Measurements from ENCODE around the gene S100A2.
"Not testable (repeated sequence)": the region's sequence is repeated elsewhere in the genome, so short reads cannot be mapped to it uniquely, and the experiment has no call there.

The S100A2 gene

DNA sequence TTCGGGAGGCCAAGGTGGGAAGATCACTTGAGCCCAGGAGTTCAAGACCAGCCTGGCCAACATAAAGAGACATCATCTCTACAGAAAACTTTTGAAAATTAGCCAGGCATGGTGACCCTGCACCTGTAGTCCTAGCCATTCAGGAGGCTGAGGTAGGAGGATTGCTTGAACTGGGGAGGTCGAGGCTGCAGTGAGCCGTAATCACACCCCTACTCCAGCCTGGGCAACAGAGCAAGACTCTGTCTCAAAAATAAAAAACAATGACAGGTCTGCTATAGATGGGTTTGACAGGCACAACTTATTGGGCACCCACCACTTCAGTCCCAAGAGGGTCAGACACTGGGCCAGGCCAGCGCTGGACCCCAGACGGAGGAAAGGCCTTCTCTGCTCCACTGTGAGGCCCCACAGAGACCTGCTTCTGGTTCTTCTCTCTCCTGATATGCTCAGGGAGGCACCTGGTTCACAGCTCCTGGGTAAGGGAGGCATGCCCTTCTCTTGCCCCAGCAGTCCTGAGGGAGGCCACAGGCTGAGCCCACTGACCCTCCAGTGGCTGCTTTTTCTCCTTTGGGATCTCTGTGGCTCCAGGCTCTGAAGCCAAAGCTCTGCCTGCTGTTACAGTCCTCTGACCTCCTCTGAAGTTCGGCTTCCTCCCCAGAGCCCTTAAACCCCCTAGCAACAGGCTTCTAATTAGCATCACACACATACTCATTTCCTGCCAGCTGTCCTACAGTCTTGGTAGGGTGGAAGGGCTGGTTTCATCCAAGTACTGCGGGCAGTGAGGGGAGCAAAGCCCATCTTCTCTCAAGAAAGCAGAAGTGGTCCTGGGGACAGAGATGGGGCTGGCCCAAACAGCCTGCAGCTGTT lies 32.9 kb upstream of the S100A2 start:
- intact Hi-C loops (cut with DNase I): no loop called here
- DNase-seq: peak in 2 of 42 donors; percentile 19 to 35

DNA sequence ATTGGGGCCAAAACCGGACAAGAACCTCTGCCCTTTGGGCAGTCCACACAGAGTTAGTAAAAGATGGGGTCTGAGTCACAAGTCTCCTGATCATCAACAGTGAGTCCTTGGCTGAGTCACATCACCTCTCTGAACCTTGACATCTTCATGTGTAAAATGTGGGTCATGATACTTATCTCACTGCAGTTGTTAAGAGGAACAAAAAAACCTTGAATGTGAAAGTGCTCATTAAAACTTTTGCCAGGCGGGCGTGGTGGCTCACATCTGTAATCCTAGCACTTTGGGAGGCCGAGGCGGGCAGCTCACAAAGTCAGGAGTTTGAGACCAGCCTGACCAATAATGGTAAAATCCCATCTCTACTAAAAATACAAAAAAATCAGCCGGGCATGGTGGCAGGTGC lies 31.6 kb upstream of the S100A2 start:
- intact Hi-C loops (cut with DNase I): no loop called here
- no peak for DNase-seq

DNA sequence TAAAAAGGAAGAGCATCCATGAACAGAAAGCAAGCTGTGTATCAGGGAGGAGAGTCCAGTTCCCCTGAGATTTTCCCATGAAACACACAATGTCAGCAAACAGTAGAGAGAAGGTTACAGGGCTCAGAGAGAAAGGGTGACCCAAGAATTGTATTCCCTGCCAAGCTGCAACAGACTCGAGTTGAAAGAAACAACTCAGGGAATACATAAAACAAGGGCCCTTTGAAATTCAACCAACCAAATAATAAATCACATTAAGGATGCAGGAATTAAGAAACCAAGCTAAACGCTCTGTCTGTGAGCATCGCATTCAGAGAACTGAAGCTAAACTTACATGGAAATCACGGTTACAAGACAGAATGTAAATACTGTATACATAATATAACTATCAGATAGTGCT lies 27.1 kb upstream of the S100A2 start:
- no peak for DNase-seq
- intact Hi-C loops (cut with DNase I): no loop called here

DNA sequence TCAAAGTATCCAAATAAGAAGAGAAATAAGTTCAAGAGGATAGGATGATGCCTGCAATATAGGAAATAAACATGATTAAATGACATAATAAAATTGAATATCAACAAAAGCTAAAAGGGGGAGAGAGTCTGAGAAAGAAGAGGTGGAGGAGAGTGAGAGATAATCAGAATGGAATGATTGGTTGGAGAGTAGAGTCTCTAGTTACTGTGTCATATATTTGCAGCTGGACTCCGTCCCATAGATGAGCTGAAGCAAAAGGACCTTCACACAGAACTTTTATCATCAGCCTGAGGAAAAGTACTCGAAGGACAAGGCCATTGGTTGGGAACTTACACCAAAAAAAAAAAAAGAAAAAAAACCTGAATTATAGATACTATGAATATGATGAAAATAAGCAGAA lies 22.8 kb upstream of the S100A2 start:
- intact Hi-C loops (cut with DNase I): no loop called here
- DNase-seq: no peak

DNA sequence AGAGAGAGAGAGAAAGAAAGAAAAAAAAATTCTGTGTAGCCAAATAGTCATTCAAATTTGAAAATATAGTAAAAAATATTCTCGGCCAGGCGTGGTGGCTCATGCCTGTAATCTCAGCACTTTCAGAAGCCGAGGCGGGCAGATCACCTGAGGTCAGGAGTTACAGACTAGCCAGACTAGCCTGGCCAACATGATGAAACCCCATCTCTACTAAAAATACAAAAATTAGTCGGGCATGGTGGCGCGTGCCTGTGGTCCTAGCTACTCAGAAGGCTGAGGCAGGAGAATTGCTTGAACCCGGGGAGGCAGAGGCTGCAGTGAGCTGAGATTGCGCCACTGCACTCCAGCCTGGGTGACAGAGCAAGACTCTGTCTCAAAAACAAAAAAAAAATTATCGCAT lies 22.4 kb upstream of the S100A2 start:
- intact Hi-C loops (cut with DNase I); DNase-seq: not testable (repeated sequence)

DNA sequence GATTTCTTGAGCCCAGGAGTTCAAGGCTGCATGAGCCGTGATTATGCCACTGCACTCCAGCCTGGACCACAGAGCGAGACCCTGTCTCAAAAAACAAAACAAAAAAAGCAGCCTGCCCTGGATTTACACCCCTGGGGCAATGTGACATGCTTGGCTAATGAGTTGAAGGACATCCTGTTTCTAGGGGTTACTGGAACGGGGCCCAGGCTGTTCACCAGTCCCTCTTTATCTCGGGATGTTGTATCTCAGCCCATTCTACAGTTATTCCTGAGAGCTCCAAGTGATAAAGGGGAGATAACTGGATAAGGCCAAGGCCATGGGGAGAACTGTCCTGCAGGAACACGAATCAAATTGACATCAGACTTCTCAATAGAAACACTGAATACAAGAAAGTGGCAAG lies 21.7 kb upstream of the S100A2 start:
- no peak for DNase-seq

DNA sequence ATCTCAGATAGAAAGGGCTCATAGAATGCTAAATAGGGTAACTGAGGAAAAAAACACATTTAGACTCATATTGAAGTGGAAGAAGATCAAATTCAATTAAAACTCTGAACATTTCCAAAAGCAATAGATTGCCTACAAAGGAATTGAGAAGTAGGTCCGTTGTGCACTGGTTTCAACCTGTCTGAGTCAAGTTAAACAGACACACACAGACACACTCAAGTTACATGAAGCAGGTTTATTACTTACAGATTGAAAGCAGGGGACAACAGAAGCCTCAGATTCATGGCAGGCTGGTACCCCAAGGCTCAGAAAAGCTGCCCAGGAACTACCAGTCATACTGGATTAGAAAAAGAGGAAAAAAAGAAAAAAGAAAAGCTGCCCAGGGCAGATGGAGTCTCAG lies 20.7 kb upstream of the S100A2 start:
- no peak for DNase-seq
- intact Hi-C loops (cut with DNase I): no loop called here

More for the DNA sequence above, 21.7 kb upstream of the S100A2 start:
- intact Hi-C loops (cut with DNase I): no loop called here

DNA sequence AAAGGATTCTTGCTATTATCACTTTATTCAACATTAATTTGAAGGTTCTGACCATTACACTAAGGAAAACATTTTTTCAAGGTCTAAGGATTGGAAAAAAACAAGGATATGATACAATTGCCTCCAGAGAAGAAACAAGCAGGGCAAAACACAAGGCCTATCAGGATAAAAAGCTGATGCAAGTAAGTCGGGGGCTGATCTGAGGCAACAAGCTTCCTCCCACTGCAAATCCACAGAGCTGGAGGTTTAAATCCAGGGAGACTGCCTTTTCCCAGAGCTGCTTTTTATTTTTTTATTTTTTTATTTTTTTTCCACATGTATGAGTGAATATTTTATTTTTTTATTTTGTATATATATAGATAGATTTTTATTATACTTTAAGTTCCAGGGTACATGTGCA lies 19.4 kb upstream of the S100A2 start:
- DNase-seq: peak in 1 of 42 donors; percentile 56
- intact Hi-C loops (cut with DNase I): no loop called here

DNA sequence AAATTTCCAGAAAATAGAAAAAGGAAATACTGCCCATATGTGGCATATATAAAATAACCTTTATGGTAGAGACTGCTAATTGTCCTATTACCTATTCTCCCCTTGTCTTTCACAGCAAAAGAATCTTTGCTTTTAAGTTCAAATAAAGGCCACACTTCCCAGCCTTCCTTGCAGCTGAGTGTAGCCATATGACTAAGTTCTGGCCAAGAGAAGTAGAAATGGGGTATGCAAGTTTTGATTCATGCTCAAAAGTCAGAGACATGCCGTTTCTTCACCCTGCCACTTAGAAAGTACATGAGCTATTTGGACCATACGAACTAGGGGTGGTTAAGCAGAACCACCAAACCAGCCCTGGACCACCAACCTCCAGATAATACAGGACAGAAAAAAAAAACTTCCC lies 18.3 kb upstream of the S100A2 start:
- intact Hi-C loops (cut with DNase I): no loop called here
- no peak for DNase-seq

DNA sequence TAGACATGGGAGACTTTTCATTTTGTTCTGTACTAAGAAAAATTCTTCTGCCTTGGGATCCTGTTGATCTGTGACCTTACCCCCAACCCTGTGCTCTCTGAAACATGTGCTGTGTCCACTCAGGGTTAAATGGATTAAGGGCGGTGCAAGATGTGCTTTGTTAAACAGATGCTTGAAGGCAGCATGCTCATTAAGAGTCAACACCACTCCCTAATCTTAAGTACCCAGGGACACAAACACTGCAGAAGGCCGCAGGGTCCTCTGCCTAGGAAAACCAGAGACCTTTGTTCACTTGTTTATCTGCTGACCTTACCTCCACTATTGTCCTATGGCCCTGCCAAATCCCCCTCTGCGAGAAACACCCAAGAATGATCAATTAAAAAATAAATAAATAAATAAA lies 17.9 kb upstream of the S100A2 start:
- intact Hi-C loops (cut with DNase I); DNase-seq: not testable (repeated sequence)

DNA sequence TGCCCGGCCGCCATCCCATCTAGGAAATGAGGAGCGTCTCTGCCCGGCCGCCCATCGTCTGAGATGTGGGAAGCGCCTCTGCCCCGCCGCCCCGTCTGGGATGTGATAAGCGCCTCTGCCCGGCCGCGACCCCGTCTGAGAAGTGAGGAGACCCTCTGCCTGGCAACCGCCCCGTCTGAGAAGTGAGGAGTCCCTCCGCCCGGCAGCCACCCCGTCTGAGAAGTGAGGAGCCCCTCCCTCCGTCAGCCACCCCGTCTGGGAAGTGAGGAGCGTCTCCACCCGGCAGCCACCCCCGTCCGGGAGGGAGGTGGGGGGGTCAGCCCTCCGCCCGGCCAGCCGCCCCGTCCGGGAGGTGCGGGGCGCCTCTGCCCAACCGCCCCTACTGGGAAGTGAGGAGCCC lies 17.2 kb upstream of the S100A2 start:
- not testable (repeated sequence) for DNase-seq

DNA sequence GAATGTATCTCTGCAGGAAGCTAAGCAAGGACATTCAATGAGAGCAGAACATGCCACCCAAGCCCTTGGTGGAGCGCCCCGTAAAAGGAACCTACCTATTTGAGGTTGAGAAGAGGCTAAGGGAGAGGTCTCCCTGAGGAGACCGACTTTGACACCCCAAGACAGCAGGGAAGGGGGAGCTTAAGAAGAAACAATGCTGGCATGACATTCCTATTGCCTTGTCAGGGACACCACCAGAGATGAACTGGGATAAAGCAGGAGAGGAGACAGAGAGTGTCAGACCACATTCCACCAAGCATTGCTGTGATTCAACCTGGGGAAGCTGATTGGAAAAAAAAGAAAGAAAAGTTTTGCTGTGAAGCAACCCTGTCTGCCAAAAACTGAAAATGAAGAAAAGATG lies 13.3 kb upstream of the S100A2 start:
- intact Hi-C loops (cut with DNase I): no loop called here

More for the DNA sequence above, 17.2 kb upstream of the S100A2 start:
- intact Hi-C loops (cut with DNase I): not testable (repeated sequence)

DNA sequence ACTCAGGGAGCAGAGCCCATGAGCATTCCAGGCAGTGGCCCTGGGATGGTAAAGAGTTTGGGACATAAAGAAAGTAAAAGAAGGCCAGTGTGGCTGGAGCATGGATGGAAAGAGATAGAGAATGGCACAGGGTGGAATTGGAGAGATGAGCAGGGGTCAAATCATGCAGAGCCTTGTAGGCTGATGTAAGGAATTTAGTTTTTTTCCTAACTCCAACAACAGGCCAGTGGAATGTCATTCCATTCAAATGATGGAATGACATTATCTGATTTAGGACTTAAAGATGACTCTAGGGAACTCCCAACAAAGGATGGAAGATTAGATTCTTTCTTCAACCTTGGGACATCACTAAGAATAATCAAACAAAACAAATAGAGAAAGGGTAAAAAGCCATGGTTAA lies 12.8 kb upstream of the S100A2 start:
- intact Hi-C loops (cut with DNase I): no loop called here

More for the DNA sequence above, 13.3 kb upstream of the S100A2 start:
- no peak for DNase-seq

DNA sequence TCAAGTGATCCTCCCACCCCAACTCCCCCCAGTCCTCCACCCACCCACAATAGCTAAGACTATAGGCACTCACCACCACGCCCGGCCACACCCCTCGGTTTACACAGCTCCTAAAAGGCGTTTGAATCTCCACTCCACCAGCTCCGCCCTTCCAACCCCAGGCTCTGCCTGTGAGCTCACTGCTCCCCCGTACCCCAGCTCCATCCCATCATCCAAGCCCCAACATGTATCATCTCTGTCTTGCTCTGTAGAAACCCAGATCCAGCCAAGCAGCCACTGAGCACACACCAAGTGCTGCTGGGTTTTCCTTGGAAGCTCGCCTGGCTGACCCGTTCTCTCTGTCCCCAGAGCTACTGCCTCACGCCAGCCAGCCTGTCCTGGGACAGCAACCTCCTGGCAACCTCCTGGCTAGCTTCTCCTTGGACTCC lies 12.0 kb upstream of the S100A2 start:
- intact Hi-C loops (cut with DNase I): loop anchor here (2.0 kb wide), 1 partner anchor 51 kb away; the partner anchor contains the start of gene S100A1
- peak in 20 of 42 donors; percentile 11 to 68 (median 45) for DNase-seq

More for the DNA sequence above, 12.8 kb upstream of the S100A2 start:
- no peak for DNase-seq

DNA sequence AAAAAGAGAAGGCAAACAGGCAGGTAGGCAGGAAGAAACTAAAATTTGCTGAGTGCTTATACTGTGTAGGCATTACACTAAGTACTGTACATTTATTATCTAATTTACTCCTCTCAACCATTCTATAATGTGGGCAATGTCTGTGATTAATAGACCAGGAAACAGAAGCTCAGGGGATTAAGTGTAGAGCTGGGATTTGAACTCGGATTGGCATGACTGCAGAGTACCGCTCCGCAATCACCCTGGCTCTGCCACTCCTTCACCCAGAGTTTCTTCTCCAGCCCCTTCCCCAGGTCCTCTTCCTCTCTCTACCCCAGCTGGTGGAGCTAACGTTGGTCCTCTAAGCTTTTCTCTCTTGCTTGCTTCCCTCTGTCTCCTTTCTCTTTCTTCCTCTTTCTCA lies 11.5 kb upstream of the S100A2 start:
- intact Hi-C loops (cut with DNase I): loop anchor here (2.0 kb wide), 1 partner anchor 52 kb away; the partner anchor contains the start of gene S100A1
- no peak for DNase-seq

DNA sequence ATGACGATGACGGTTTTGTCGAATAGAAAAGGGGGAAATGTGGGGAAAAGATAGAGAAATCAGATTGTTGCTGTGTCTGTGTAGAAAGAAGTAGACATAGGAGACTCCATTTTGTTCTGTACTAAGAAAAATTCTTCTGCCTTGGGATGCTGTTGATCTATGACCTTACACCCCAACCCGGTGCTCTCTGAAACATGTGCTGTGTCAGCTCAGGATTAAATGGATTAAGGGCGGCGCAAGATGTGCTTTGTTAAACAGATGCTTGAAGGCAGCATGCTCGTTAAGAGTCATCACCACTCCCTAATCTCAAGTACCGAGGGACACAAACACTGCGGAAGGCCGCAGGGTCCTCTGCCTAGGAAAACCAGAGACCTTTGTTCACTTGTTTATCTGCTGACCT lies 9.9 kb upstream of the S100A2 start:
- DNase-seq; intact Hi-C loops (cut with DNase I): not testable (repeated sequence)

DNA sequence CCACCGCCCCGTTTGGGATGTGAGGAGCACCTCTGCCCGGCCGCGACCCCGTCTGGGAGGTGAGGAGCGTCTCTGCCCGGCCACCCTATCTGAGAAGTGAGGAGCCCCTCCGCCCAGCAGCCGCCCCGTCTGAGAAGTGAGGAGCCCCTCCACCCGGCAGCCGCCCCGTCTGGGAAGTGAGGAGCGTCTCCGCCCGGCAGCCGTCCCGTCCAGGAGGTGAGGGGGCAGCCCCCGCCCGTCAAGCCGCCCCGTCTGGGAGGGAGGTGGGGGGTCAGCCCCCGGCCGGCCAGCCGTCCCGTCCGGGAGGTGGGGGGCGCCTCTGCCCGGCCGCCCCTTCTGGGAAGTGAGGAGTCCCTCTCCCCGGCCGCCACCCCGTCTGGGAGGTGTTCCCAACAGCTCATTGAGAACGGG lies 9.4 kb upstream of the S100A2 start:
- intact Hi-C loops (cut with DNase I); DNase-seq: not testable (repeated sequence)

DNA sequence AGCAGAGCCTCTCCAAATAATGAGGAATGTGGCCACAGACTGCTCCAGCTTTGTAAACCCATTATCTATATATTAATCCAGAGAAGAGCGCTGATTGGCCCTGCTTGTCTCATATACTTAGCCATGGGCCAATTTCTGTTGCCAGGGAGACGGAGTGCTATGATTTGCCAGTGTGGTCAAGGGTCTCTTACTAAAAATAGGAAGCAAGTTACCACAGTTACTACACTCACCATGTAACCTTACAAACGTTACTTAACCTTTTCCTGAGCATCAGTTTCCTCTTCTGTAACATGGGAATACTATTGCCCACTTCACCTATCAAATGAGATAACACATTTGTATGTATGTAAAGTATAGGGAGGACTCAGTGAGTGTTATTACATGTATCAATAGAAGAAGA lies 7.7 kb upstream of the S100A2 start:
- DNase-seq: no peak
- intact Hi-C loops (cut with DNase I): no loop called here

DNA sequence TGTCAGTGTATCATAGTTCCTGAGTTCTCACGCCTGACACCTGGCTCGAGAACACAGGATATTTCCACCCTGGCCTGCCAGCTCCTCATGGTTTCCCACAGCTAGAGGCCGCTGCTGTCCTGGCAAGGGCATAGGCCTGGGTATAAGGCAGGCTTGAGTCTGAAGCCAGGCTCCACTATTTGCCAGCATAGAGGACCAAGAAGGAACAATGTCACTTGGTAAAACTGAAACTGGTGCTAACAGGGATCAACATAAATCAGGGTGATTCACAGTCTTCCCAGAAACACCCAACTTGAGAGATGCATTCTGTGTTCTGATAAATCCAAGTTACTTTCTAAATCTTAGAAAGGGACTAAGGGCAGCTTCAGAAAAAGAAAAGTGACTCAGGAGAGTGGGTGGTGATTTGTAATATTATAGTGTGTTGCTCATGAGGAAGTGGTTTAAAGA lies 6.9 kb upstream of the S100A2 start:
- intact Hi-C loops (cut with DNase I): no loop called here
- DNase-seq: peak; percentile 67 to 95 (median 85)

DNA sequence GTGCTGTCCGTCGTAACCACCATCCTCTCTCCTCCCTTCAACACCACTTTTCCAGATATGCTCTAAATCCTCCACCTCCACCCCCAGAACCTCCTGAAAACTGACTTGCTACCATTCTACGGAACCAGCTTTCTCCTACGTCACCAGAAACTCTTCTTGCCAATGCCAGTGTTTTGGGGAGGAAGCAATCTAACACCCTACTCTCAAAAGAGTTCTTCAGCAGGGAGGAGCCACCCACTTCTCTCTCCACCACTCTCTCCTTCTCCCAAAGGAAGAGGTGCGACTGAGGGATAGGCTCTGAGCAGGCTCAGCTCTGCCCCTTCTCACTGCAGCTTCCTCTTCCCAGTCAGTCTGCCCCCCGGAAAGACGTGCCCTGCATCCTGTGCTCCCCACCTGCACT lies 6.1 kb upstream of the S100A2 start:
- DNase-seq: peak in 8 of 42 donors; percentile 23 to 67 (median 36)
- intact Hi-C loops (cut with DNase I): no loop called here

DNA sequence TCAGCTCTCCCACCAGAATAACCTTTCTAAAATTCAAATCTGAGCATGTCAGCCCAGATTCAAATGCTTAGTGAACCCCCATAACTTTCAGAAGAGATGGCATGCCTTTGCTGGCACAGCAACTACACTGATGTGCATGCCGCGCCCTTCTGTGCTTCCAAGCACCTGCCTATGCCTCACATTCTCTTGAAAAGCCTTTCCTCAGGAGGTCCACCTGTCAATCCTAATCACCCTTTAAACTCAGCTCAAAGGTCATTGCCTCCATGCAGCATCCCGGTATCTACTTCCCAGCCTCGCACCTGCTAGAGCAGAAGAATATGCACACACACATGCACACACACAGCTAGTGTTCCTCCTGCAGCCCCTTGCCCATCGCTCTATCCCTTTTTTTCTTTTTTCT lies 5.2 kb upstream of the S100A2 start:
- intact Hi-C loops (cut with DNase I): no loop called here
- no peak for DNase-seq

All from head of caudate nucleus (tissue), 42 donors.